Stimulated activated CD4-positive, alpha-beta T cell treated with anti-CD3 and anti-CD28 coated beads, Interleukin-4, amount 100 ng/mL, for 24 hours (primary cell): ENCODE data around the gene UBA3.

Source experiments
- DNase-seq: peaks from one replicate; pipeline ENCODE4 v3.0.0-alpha.2; 2020

The UBA3 gene

DNA sequence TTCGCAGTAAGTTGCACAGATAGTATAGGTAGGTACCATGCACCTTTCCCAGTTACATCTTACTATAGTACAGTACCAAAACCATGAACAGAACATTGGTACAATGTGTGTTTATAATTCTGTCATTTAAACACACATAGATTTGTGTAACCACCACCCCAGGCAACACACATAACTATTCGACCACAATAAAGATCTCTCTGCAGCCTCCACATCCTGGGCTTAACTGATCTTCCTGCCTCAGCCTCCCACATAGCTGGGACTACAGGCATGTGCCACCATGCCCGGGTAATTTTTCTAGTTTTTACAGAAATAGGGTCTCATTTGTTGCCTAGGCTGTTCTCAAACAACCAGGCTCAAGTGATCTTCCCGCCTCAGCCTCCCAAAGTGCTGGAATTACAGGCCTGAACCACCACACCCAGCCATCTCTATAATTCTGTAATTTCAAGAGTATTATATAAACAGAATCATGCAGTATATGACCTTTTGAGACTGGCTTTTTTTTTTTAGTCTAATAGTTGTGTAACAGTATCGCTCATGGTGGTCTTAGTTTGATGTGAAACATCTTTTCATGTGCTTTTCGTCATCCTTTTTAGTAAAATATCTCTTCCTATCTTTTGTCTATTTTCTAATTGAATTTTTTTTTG is 14.7 kb downstream of the UBA3 start:
- no peak for DNase-seq

DNA sequence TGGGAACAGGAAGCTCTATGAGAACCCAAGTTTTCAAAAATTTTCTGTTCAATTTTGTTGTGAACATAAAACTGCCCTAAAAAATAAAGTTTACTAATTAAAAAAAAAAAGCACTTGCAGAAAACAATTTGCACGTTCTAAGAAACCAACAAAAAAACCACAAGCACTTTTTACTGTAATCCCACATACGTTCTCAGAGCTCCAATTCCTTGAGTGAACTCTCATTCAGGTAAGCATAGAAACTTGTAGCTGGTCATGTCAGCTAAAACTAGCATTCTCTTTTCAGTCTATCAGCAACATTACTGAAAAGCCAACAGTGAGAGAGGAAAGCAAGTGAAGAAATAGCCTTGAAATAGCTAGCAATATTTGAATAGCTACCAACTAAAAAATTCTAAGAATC is 16.5 kb downstream of the UBA3 start:
- DNase-seq, result no peak

DNA sequence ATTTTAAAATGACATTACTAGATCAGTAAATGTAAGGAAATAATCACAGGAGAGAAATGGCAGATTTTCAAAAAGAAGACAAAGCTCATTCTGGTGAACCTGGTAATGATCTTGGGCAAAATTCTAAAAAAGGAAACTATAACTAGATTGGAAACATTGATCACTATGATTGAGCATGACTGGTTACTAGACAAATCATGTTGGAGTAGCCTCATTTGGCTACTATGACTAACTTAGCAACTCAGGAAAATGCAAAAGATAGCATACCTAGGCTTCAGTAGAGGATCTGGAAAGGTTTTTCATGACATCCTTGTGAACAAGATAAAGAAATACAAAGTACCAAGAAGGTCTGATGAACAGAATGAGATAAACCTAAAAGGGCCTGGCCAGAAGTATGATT is 20.5 kb downstream of the UBA3 start:
- no peak for DNase-seq

DNA sequence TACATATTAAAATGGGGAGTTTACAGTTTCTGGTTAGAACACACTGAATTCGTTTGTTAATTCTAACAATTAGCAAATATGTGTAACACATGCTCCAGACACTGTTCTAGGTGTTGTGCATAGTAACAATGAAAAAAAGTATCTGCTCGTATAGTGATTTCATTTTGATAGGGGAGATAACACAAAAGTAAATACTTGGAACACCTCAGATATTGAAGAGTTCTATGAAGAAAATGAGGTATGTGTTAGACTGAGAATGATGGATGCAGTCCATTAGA is 21.3 kb downstream of the UBA3 start:
- no peak for DNase-seq

DNA sequence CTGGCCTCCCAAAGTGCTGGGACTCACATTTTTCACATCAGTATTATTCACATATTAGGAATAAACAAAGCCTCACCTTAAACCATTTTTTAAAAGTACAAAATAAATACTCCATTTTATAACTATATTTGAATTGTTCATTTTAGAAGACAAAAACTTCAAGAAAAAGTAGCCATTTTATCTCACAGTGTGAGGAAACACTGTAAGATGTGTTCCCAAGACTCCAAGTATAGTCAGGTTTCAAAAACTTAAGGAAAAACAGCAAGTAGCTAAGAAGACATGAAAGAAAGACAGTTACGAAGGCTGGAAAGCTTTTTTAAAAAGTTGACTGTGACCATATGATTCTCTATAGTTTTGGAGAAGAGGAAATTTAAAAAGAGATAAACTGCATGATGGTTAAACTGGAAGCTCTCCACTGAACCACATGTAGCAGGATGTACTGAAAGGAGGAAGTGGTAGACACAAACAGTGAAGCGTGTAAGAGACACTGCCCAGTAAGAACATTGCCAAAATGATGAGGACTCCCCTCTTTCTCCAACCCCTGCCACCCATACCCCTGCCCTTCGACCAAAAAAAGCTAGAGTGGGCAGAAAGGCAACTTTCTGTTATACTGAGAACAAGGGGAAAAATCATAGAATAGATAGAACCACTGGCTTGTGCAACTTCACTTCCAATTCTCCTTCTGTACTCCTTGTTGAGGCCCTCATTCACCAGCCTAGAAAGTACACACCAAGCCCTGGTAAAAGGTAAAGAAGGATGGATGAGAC is 21.8 kb downstream of the UBA3 start:
- no peak for DNase-seq

- DNase-seq, result no peak
Measured at GRCh38 chr3:69052472-69052898, 27.7 kb downstream of the UBA3 start.

- peak; percentile 98 for DNase-seq
Measured at GRCh38 chr3:69051756-69052471, 28.3 kb downstream of the UBA3 start, which contains the start of gene TMF1. TMF1 (minus strand) TSS chr3:69052333; CDS start chr3:69052086, 247 bp downstream.

DNA sequence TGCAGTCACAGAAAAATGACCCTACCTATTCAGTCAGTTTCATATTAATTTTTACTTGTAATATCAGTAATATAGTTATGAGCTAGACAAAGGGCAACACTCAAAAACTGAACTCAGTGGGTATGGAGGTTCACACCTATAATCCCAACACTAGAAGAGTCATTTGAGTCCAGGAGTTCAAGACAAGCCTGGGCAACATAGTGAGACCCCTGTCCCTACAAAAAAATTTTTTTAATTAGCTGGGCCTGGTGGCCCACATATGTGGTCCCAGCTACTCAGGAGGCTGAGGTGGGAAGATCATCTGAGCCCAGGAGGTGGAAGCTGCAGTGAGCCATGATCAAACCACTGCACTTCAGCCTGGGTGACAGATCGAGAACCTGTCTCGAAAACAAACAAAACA is 31.2 kb downstream of the UBA3 start:
- no peak for DNase-seq

- DNase-seq, result no peak
Measured at GRCh38 chr3:69044608-69045007, 35.6 kb downstream of the UBA3 start.

DNA sequence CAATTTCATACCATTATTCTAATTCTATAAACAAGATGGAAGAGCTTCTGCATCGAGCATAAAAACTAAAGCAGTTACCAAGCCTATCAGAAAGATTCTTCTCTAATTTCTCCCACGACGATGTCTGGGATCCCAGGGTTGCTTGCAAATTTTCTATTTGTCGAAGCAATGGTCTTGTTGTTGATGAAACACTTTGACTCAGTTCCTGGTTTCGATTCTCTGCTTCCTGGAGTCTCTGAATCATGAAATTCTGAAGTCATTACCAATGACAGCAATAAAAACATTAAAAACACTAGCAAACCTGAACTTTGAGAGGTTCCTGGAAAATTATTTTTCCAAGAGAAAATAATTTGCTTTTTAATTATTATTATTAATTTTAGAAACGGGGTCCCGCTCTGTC is 46.7 kb downstream of the UBA3 start:
- no peak for DNase-seq

DNA sequence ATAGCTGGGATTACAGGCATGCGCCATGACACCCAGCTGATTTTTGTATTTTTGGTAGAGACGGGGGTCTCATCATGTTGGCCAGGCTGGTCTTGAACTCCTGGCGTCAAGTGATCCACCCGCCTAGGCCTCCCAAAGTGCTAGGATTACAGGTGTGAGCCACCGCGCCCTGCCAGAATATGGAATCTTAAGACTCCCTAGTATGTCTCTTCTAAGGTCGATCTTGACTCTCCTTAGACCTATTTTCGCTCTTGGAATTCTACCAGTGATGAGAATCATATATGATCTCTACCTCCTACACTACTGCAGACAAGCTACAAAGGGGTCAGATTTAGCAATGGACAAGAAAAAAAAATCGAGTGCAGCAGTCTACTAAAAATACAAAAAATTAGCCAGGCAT is 47.4 kb downstream of the UBA3 start:
- DNase-seq, result no peak

DNA sequence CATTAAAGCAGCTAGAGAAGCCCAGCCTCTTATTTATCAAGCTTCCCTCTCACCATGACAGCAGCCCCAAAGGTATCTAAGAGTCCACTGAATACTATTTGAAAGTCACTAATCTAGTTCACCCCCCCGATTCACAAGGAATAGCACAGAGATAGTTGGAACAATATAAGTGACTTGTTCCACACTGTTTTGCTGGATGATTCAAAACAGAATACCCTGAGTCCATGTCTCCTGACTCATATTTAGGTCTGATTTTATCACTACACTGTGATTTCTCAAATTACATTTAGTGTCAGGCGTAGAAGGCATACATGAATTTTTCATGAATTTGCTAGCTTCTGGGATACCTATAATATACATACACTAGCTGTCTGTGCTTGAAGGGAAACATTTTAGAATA is 48.0 kb downstream of the UBA3 start:
- no peak for DNase-seq

DNA sequence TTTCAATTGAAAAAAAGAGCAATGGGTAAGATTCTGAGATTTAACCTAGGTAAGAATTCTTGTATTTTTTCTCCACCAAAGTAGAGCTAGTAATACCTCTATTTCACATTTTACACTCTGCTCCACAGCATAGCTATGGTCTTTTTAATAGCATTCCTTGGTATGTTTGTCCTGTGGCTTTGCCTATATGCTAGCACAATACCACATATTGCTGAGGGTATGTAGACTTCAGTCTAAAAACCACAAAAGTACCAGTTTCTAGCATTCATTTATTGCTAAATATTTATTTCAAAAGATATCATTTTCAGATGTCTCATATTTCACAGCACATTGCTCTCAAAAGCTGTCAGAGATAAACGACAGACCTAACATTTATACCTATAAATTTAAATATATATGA is 48.5 kb downstream of the UBA3 start:
- no peak for DNase-seq

- DNase-seq, result no peak
Measured at GRCh38 chr3:69020857-69021256, 59.3 kb downstream of the UBA3 start.

GRCh38 chr3:69020424-69020823 is 59.7 kb downstream of the UBA3 start:
- no peak for DNase-seq

DNA sequence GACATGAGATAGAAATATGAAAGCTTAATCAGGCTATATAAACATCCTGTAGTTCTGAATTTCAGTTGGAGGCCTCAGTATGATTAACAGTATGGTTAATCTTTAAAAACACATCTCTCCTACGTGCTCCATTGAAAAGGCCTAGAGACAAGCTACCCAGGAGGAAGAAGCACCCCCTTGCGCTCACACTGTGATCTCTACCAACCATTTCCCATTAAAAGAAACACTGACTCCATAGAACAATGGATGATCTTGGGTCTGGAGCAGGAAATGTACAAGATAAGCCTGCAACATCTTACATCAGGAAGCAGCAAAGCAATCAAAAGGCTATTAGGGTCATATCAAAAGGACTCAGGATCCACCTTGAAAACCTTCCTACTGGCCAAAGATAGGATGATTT is 63.3 kb downstream of the UBA3 start:
- no peak for DNase-seq

GRCh38 chr3:69016102-69016501 is 64.1 kb downstream of the UBA3 start:
- DNase-seq, result no peak

DNA sequence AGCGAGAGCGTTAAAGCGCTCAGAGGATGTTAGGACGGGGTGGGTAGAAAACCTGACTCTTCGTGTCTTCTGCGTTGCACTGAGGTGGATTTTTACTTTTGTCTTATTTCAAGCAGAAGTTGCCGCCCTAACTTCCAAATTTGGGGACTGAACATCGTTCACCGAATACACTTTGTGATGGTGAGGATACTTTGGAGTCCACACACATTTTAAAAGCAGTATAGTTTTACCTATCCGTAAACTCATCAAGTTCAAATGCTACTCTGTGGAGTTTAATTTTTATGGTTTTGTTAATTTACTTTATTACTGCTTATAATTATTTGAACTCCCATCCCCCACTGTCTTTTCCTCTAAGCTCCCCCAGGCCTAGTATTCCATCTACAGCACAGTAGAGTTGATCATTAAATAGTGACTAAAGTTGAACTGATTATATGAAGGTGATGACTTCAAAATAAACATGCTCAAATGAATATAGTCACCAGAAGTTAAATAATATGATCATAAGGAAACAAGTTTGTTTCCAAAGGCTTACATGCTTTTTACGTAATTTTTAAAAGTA is 66.1 kb downstream of the UBA3 start:
- no peak for DNase-seq

DNA sequence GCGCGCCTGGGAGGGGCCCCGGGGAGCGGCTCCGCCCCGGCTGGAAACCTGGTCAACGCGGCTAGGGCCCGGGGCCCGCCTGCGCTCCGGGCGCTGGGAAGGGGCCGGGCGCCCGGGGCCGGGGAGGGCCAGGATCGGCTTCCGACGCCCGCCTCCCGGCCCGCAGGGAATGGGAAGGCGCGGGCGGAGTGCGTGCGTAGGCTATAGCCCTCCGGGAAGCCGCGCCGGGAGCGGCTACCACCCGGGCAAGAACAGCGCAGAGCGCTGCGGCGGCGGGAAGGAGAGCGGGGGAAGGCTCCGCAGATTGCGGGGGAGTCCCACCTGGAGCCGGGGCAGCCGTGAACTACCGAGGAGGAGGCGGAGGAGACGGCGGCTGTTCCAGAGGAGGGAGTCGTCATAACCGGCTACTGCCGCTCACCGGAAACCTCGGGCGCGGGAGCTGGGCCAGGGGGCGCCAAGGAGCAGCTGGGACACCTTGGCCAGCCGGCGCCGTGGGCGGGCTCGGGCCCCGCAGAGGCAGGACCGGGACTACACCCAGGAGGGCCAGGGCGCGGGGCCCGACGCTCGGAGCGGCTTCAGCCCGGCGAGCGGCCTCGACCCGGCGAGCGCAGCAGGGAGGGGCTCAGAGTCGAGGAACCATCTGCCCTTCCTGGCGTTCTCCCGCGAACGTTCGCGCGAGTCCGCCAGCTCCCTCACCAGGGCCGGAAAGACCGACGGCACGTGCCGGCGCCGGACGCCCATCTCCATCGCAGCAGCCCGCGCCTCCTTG is 66.7 kb downstream of the UBA3 start, which contains the start of gene EOGT:
EOGT (minus strand) TSS at position 432 of the 769 bp plus-strand sequence. CDS start 3,838 bp downstream, outside the sequence.
- peak; percentile 81 for DNase-seq

GRCh38 chr3:69012800-69013252 is 67.3 kb downstream of the UBA3 start:
- DNase-seq, result peak; percentile 8

DNA sequence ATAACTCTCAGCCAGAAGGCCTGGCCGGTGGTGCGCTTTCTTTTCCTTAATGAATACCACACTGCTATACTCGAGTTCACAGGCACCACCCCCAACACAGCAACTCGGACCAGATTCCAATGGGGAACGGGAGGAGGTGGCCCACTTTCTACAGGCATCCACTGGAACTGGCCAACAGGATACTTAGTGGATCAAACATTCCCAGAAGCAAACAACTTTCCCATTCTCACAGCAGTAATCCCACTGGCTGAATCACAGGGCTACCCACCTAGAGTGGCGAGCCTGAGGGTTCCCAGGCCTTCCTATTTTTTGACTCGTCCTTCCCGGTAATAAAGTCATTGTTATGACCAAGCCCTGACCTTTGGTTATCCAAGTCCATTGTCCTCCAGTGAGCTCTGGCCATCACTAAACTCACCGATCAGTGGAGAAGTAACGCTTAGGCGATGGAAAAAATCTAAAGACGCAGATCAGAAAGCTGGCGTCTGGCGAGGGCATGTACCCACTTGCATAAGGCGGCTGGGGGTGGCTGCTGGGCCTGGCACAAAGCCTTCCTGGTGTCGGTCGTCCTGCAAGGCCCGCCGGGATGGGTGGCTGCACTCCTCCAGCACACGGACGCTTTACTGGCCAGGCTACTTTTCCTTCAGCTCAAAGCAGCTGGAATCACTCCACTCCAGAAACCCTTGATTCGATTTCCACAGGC is 67.9 kb downstream of the UBA3 start:
- no peak for DNase-seq

- DNase-seq, result no peak
Measured at GRCh38 chr3:69011096-69011730, 69.0 kb downstream of the UBA3 start.
